SHP77 treated with DMSO at 0.1 percent for 48 hours (cell line): ENCODE measurements around the gene SMYD3.

Experiments
- DNase-seq: peaks from one replicate; lab custom pipeline; 2025; lab: John Stamatoyannopoulos, UW

Gene SMYD3

DNA sequence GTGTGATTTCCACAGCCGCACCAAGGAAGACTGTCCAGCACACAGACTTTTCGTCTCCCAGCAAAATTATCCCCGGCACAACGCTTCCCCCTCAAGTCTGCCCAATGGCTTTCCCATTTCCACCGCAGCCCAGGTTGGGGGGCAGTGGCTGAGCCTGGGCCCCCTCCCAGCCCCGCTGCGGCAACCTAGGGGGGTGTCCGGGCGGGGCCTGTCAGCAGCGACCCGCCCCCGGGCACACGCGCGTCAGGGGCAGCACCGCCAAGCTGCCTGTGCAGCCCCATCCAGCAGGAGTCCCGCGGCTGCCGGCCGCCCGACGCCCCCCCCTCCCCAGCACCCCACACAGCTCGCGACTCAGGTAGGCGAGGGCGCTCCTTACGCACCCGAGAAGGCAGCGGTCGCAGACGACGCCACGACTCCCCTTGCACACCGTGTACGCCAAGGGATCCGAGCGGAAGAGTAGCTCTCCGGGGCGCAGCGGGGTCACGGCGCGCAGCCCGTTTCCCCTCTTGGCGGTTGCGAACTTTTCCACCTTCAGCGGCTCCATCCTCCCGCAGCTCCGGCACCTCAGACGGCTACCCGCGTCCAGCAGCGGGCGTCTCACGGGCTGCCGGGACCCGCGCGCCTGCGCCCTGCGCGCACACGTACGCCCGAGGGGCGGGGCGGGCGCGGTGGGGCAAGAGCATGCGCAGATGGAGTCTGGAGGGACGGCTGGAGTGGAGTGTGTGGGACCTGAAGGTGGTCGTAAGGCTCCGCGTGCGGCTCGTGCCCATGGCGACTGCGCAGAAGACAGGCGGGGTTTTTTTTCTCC is at the start of gene SMYD3:
TSS of gene SMYD3 (minus strand) at position 606 of the 808 bp plus-strand sequence.
- peak; percentile 41 for DNase-seq

DNA sequence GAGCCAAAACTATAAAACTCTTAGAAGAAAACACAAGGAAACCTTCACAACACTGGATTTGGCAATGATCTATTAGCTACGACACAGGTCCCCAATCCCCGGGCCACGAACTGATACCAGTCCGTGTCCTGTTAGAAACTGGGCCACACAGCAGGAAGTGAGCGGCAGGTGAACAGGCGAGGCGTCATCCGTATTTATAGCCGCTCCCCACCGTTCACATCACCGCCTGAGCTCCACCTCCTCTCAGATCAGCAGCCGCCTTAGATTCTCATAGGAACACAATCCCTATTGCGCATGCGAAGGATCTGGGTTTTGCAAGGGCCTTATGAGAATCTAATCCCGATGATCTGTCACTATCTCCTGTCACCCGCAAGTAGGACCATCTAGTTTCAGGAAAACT is 47.1 kb upstream of the SMYD3 start:
- DNase-seq = no peak

DNA sequence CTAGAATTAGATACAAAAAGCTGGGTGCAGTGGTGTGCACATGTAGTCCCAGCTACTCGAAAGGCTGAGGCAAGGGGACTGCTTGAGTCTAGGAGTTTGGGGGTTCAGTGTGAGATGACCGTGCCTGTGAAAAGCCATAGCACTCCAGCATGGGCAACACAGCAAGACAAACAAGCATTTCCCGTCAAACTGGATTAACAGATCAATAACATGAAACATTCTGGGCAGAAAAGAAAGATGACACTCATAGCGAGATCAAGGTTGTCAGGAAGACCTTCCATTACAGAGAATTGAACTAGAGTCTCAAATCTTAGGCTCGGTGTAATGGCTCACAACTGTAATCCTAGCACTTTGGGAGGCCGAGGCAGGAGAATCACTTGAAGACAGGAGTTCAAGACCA is 45.0 kb upstream of the SMYD3 start:
- no peak for DNase-seq

DNA sequence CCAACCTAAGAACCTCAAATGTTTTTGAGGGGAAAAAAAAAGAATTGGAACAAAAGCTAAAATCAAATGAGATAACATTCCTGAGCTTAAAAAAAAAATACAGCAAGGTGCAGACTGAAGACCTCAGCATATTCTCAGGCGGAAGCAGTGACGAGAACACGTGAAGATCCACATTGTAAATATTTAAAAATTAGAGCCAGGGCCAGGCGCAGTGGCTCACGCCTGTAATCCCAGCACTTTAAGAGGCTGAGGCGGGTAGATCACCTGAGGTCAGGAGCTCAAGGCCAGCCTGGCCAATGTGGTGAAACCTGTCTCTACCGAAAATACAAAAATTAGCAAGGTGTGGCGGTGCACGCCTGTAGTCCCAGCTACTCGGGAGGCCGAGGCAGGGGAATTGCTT is 43.3 kb upstream of the SMYD3 start:
- no peak for DNase-seq

DNA sequence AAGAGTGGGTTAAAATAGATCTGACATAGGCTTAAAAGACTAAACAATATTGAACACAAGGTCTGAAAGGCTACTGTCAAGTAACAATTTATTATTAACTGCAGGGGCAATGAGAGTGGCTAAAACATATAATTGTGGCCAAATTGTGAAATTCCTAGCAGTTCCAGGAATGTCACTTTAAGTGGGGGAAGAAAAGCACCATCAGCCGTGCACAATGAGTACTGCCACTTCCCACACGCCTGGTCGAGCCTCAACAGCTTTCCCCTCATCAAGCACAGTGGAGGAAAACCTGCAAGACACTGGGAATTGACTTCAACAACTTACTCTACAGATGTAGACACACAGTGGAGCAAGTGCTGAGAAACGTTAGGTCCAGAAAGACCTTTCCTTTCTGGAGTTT is 42.6 kb upstream of the SMYD3 start:
- DNase-seq = no peak

DNA sequence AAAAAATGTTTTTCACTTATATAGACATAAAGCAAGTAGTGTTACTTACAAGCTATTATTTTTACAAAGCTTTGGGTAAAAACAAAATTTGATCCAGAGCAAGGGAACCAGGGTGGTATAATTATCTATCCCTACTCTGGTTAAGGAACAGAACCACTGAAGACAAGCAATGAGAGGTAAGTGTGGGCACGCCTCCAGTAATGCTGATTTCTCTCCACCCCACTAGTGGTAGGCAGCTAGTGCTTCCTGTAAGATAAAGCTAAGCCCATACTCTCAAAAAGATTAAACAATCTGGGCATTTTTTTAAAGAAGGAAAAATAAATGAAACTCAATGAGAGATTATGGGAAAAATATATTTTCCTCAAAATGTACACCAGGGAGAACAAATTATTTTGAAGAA is 36.9 kb upstream of the SMYD3 start:
- no peak for DNase-seq

DNA sequence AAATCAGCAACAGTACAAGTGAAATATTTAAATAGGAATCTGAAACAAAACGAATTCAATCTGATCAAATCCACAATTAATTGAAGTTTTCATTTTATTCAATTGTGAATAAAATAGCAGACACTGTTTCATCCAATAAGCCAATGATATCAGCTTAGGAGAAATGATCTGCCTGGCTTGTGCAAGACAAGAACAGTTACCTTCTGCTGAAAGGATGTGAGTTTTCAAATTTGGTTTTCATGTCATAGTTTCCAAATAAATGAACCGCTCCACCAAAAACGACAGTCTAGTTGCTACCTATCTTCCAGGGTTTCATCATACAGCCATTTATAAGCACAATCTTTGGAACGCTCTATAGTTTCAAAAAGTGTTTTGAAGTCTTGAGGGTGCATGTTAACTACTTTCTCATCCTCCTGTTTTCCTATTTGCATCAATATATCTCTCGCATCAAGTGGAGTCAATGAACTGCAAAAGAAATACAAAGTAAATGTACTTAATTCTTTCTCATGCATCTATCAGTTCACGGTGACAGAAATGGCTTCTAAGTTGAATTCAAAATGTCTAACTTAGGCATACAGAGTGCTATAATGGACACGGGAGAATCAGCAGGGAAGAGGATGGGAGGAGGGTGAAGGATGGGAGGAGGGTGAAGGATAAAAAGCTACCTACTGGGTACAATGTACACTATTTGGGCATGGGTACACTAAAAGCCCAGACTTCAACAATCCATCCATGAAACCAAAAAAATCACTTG is 33.8 kb upstream of the SMYD3 start:
- no peak for DNase-seq

DNA sequence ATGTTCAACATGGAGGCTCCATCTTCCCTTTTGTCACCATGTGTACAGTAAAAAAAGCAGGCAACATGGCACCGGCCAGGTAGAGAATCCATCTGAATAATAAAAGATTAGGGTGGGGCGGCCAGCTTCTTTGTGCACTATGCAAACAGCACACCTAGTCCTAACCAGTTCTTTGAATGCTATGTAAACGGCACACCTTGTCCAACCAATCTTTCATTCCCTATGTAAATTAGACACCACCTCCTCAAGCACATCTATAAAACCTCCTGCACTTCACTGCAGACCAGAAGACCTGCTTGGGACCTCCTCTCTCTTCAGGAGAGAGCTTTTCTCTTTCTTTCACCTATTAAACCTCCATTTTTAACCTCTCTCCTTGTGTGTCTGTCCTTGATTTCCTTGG is 30.8 kb upstream of the SMYD3 start:
- no peak for DNase-seq

DNA sequence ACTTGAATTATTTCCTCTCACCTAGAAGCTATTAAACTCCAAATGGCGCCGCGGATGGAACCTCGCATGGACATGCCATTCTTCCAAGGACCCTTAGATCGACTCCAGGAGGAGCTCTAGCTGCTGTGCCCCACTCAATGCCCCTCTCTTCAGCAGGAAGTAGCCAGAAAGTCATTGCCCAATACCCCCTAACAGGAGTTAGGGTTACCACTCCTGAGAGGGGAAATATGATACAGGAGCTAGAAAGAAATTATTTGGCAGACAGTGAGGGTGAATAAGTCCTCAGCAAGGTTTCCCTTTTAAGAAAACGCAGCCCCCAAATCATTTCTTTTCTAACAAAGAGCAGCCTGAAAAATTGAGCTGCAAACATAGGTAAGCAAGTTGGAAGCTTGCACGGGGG is 30.4 kb upstream of the SMYD3 start:
- DNase-seq = no peak

DNA sequence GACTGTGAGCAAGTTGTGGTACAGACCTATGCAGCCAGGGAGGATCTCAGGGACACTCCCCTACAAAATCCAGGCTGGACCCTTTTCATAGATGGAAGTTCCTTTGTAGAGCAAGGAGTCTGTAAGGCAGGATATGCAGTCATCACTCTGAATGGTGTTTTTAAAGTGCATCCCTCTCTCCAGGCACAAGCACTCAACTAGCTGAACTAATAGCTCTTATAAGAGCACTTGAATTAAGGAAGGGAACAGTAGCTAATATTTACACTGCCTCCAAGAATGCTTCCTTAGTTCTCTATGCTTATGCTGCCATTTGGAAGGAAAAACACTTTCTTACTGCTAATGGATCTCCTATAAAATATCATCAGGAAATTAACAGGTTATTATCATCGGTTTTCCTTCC is 27.0 kb upstream of the SMYD3 start:
- DNase-seq = no peak

DNA sequence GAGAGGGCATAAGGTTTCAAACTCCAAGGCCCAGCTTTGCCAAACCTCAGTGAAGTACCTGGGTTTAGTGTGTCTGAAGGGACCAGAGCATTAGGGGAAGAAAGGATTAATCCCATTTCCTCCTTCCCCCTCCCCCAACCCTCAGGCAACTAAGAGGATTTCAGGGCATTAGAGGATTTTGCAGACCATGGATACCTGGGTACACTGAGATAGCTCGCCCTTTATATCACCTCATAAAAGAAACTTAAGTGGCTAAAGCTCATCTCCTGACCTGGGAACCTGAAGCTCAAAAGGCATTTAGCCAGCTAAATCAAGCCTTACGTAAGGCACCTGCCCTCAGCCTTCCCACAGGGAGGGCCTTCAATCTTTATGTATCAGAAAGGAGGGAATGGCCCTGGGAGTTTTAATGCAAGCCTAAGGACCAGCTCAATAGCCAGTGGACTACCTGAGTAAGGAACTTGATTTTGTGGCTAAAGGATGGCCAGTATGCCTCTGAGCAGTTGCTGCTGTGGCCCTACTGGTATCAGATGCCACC is 26.4 kb upstream of the SMYD3 start:
- no peak for DNase-seq

DNA sequence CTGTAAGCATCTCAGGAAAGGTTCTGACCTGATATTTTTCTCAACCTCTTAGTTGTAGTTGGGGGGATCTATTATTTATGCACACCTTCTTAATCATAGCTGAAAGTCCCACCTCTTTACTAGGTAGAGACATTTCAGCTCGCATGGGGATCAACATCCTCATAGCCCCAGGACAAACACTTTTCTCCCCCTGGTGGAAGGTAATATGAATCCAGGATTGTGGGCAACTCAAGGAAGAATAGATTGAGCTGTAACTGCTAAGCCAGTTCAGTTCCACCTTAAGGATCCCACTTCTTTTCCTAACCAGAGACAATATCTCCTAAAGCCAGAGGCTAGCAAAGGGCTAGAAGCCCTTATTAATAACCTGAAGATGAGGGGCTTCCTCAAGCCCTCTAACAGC is 25.4 kb upstream of the SMYD3 start:
- DNase-seq = no peak

DNA sequence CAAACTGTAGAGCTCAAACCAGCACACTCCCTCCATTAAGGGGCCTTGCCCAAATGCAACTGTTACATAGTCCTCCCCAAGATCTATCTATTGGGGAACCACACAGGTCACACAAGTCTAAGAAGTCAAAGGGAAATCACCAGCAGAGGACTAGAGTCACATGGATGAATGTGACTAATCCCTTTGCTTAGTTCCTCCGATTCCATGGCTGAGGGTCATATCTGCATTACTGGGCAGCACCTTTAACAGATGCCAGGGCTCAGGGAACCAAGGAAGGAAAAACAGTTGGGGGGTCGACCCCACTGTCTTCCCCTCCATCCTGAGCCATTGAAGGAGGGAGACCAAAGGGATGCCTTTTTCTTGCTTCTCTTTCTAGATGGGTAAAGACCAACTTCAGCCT is 23.4 kb upstream of the SMYD3 start:
- no peak for DNase-seq

DNA sequence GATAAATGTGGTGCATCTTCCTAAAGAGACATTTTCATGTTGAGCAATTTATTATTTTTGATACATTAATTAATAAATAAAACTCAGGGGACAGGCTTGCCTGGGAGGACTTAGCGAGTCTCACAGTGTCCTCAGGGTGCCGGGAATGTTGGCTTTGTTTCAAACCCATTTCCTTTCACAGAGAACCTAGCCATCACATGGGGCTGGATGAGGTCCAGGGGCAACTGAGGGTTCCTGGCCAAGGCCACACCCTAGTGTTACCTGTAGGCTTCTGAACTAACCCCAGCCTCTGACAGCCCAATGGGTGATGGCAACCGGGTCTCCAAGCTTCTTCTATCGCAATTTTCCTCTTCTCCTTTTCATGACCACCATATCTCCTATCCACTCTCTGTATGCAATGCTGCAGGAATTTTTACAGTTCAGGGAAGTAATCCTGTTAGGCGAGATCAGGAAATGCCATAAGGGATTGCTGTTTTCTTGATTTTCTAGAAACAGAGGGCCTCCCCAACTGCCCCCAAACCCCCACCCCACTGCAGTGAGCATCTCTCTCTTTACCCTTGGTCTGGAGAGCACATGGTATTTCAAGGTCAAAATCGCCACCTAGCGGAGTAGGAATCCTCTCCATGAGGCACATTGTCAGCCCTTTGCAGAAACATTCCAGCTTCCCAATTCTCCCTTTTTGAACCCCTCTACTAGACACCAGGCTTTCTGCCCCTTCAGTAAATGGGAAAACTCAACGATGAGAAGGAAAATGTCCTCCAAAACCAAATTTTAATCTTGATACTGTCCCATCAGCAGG is 22.1 kb upstream of the SMYD3 start:
- no peak for DNase-seq

DNA sequence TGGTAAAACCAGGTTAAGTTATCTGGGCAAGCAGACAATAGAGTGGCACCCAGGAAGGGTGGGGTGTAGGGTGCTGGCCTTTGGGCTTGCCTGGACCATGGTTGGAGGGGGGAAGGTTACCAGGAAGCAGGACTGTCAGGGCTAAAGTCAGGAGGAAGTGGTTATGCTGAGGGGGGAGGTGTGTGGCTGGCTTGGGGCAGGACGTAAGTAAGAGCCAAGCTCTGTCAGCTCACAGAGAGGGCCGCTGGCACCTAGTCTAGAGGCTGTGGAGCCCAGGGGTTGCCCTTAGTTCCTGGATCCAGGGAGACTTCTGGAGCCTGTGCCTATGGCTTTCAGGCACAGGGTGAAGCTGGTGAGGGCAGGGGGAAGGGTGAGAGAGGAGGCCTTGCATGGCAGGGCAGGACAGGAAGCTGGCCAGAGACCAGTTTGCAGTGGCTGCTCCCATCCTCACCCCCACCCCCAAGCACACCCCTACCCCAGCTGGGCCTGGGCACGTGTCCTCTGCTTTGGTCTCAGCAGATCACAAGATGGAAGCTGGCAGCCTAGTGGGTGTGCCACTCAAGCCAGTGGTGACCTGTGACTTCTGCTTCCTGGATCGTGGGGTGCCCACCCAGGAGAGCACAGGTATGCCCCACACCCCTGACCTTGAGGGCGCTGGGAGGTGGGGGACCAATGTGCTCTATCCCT is 20.5 kb upstream of the SMYD3 start:
- DNase-seq = no peak

DNA sequence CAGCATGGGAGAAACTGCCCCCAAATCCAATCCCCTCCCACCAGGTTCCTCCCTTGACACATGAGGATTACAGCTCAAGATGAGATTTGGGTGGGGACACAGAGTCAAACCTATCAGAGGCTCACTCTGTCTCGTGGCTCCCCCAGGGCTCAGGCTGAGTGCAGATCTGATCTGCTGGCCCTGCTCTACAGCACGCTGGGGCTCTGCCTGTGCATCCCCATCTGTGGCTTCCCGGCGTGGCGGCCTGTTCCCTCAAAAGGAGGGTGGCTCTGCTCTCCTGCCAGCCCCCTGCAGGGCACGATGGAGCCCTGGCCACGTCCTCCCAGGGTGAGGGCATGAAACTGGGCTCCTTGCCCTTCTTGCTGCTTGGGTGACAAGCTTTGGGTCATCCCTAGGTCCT is 19.8 kb upstream of the SMYD3 start:
- no peak for DNase-seq

DNA sequence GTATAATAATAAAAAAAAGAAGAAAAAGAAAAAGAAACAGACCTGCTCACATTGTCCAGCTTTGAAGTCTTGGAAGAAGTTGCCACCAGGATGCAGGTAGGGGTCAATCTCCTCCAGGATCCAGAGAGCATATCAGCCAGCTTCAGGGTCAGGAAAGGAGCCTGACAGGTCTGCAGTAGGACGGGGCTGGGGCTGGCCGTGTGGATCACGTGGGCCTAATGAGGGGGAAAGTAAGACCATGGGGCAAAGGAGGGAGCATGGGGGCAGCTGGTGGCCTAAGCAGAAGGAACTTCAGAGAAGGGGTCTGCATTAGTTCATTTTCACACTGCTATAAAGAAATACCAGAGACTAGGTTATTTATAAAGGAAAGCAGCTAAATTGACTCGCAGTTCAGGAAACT is 19.3 kb upstream of the SMYD3 start:
- DNase-seq = no peak

DNA sequence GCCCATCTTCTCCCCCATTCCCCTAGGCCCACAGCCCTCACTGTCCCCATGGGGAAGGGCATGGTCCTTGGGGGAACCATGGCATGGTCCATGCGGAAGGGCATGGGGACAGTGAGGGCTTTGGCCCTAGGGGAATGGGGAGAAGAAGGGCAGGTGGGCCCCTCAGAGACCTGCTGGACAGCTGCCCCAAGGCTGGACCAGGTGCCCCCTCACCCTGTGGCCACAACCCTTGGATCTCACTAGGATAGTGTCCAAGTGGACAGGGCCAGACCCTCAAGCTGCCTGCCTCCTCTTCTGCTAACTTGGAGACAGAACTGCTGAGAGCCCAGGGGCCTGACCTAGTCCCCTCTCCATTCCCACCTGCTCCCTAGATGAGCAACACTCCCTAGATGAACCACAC is 12.4 kb upstream of the SMYD3 start:
- DNase-seq = no peak

DNA sequence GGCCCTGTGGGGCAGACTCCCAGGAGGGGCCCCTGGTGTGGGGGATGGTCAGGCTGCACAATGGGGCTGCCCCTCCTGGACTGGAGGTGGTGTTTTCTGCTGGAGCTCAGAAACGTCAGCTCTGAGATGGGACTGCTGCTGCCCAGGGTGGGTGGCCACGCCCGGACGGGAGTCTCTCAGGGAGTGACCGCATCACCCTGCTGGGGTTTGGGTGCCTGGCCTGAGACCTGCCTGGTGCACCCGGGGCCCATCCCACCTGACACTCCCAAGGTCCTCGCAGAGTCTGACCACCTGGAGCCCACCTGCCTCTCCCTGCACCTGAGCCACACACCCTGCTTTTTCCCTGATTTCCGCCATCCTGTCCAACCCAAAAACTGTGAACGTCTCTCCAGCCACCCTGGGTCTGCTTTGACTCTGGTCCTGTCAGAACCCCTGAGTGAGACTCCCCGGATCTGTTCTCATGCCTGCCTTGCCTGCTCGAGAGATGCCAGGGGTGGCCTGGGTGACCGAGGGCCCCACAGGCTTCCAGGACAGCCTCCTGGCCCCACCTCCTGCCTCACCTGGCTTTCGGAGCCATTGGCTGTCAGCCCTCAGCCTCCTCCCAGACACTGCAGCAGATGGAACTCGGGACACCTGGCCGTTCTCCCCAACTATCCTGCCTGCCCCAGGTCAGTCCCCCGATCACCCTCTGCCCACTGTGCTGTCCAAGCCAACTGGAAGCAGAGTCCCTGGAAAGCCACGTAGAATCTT is 11.6 kb upstream of the SMYD3 start:
- DNase-seq = no peak

DNA sequence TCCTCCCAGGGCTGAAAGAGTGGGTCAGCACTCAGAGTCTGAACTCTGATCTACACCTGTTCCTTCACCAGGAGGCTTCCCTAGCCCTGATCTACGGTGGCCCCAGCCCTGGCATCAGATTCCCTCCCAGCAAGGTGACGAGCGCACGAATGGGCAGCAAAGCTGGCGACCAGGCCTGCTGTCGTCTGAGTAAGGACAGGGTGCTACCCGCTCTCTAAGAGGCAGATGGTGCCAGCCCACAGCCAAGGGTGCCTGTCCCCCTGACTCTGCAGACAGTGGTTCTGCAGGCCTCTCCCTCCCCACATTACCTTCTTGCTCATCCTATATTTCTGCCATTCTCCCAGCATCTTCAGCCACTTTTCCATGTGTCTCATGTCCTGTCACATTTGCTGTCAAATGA is 10.3 kb upstream of the SMYD3 start:
- no peak for DNase-seq

DNA sequence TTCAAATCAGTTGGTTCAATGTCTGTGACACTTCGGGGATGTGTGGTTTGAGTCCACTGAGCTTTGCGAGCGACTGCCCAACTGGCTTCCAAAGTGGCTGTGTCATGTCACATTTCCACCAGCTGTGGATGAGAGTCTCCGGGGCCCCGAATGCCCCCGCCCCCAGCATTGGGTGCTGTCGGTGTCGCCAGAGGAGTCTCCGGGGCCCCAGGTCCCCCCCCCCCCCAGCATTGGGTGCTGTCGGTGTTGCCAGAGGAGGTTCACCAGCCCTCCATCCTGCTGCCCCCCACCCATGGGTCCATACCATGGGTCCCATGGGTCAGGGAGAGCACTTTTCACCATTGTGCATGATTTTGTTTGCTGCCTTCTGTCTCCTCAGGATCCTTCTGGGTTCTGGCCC is 9.0 kb upstream of the SMYD3 start:
- DNase-seq = no peak
